IMR-90 (cell line): ENCODE results near the gene CCDC102B. TPM values are rescaled to one million over a fixed set of nuclear protein-coding genes. Genes with fewer than 3 reads are reported as not detected.

Experiments used
- ATAC-seq: fragments of 200-7000 bp; cut with Tn5 transposase; 2 replicates; pipeline ENCODE4 v1.9.1; 2020; ENCODE audit warnings: low read depth, mild to moderate bottlenecking, moderate library complexity
- BruUV-seq: library from RNA; stranded (reverse); fragments of 400-500 nt; replicated peaks from 2 replicates; lab custom pipeline; 2021; lab: Mats Ljungman, UMichigan
- CTCF ChIA-PET: fragments of 300-600 bp; formaldehyde crosslinking; extraction: SDS; loops from one replicate; lab custom pipeline; 2021; ENCODE audit warnings: antibody characterized with exemption; lab: Yijun Ruan, JAX
- POLR2A ChIA-PET: fragments of 300-600 bp; sonication (Branson Sonifier 250); formaldehyde crosslinking; loops from one replicate; lab custom pipeline; 2022; ENCODE audit warnings: antibody characterized with exemption; ENCODE audit not compliant: unreplicated experiment; lab: Charles Lee
- DNase-seq: peaks from one replicate; pipeline ENCODE4 v3.0.0; 2013
- H2AFZ ChIP-seq: replicated peaks from 2 replicates; pipeline ENCODE3; 2013; ENCODE audit warnings: low read length, mild to moderate bottlenecking; ENCODE audit not compliant: poor library complexity
- H2AK5ac ChIP-seq: 2 replicates; pipeline ENCODE4 v1.6.1; 2013; ENCODE audit warnings: low read depth, low read length, inconsistent platforms
- H2AK9ac ChIP-seq: replicated peaks from 2 replicates; pipeline ENCODE3; 2013; ENCODE audit warnings: mild to moderate bottlenecking, low read depth, low read length, moderate library complexity; ENCODE audit not compliant: poor library complexity
- H2BK120ac ChIP-seq: 2 replicates; pipeline ENCODE4 v1.6.1; 2013; ENCODE audit warnings: low read depth, low read length, inconsistent platforms
- H2BK15ac ChIP-seq: 3 replicates; pipeline ENCODE4 v1.6.1; 2013; ENCODE audit warnings: low read depth, low read length, inconsistent platforms
- H2BK20ac ChIP-seq: 2 replicates; pipeline ENCODE4 v1.6.1; 2013; ENCODE audit warnings: low read depth, mild to moderate bottlenecking, inconsistent platforms, low read length, moderate library complexity
- H2BK5ac ChIP-seq: 2 replicates; pipeline ENCODE4 v1.6.1; 2013; ENCODE audit warnings: mild to moderate bottlenecking, low read depth, low read length, inconsistent platforms; ENCODE audit not compliant: poor library complexity, severe bottlenecking
- H3K14ac ChIP-seq: replicated peaks from 2 replicates; pipeline ENCODE4 v1.6.1; 2013; ENCODE audit warnings: low read depth, low read length, inconsistent platforms
- H3K18ac ChIP-seq: 2 replicates; pipeline ENCODE4 v1.6.1; 2013; ENCODE audit warnings: low read depth, low read length, control low read depth
- H3K23ac ChIP-seq: 2 replicates; pipeline ENCODE4 v1.6.1; 2013; ENCODE audit warnings: low read depth, low read length, inconsistent platforms
- H3K27ac ChIP-seq: 2 replicates; pipeline ENCODE4 v1.5.1; 2013; ENCODE audit warnings: mild to moderate bottlenecking, control low read depth, low read length; ENCODE audit not compliant: insufficient read depth
- H3K27me3 ChIP-seq: 2 replicates; pipeline ENCODE4 v1.6.1; 2013; ENCODE audit warnings: low read length; ENCODE audit not compliant: control insufficient read depth, insufficient read depth
- H3K36me3 ChIP-seq: 2 replicates; pipeline ENCODE4 v1.6.1; 2013; ENCODE audit warnings: low read length, mixed read lengths; ENCODE audit not compliant: control insufficient read depth, insufficient read depth
- H3K4ac ChIP-seq: 2 replicates; pipeline ENCODE4 v1.6.1; 2013; ENCODE audit warnings: low read depth, low read length, inconsistent platforms
- H3K4me1 ChIP-seq: 2 replicates; pipeline ENCODE4 v1.6.1; 2013; ENCODE audit warnings: low read length, mixed read lengths; ENCODE audit not compliant: control insufficient read depth, insufficient read depth
- H3K4me2 ChIP-seq: 2 replicates; pipeline ENCODE4 v1.6.1; 2013; ENCODE audit warnings: low read depth, mild to moderate bottlenecking, control low read depth, low read length, moderate library complexity
- H3K4me3 ChIP-seq: 2 replicates; pipeline ENCODE4 v1.5.1; 2013; ENCODE audit warnings: low read depth, mild to moderate bottlenecking, control low read depth, low read length, moderate library complexity; ENCODE audit not compliant: insufficient read depth
- H3K56ac ChIP-seq: 2 replicates; pipeline ENCODE4 v1.6.1; 2013; ENCODE audit warnings: low read length, inconsistent platforms; ENCODE audit not compliant: insufficient read depth; ENCODE audit errors: extremely low read depth
- H3K79me1 ChIP-seq, 2 experiments: 2 replicates each; pipeline ENCODE4 v1.6.1; 2013; ENCODE audit warnings: low read length in 2 of 2, inconsistent platforms in 1 of 2, low read depth in 1 of 2
- H3K9ac ChIP-seq: 2 replicates; pipeline ENCODE4 v1.6.1; 2013; ENCODE audit warnings: low read depth, low read length, control low read depth
- H3K9me1 ChIP-seq: 2 replicates; pipeline ENCODE4 v1.6.1; 2013; ENCODE audit warnings: low read length, inconsistent platforms; ENCODE audit not compliant: insufficient read depth
- H3K9me3 ChIP-seq: 2 replicates; pipeline ENCODE4 v1.6.1; 2013; ENCODE audit warnings: low read length; ENCODE audit not compliant: control insufficient read depth, insufficient read depth
- H4K20me1 ChIP-seq: 2 replicates; pipeline ENCODE4 v1.6.1; 2013; ENCODE audit warnings: low read length, inconsistent platforms; ENCODE audit not compliant: insufficient read depth
- H4K5ac ChIP-seq: 2 replicates; pipeline ENCODE4 v1.6.1; 2013; ENCODE audit warnings: mild to moderate bottlenecking, low read depth, low read length, control low read depth
- H4K8ac ChIP-seq, 2 experiments: 2 replicates each; pipeline ENCODE4 v1.6.1; 2013; ENCODE audit warnings: low read depth in 2 of 2, low read length in 2 of 2, control low read depth in 1 of 2, inconsistent platforms in 1 of 2
- H4K91ac ChIP-seq: 2 replicates; pipeline ENCODE4 v1.6.1; 2013; ENCODE audit warnings: low read depth, low read length, inconsistent platforms; ENCODE audit not compliant: insufficient read depth
- CEBPB ChIP-seq: IDR thresholded peaks from 2 replicates; pipeline ENCODE4 v1.6.1; 2012; ENCODE audit warnings: low read depth, low read length, improper control_type of control experiment
- CHD1 ChIP-seq: IDR thresholded peaks from 2 replicates; pipeline ENCODE4 v1.6.1; 2012; ENCODE audit warnings: low read depth, low read length, improper control_type of control experiment
- MAZ ChIP-seq: IDR thresholded peaks from 2 replicates; pipeline ENCODE4 v1.6.1; 2012; ENCODE audit warnings: low read depth, mild to moderate bottlenecking, low read length, improper control_type of control experiment, moderate library complexity, borderline replicate concordance
- NFE2L2 ChIP-seq: fragments of 150-350 bp; IDR thresholded peaks from 2 replicates; pipeline ENCODE4 v1.6.1; 2016; ENCODE audit warnings: low read depth, mild to moderate bottlenecking, low read length
- POLR2A ChIP-seq: IDR thresholded peaks from 2 replicates; pipeline ENCODE4 v1.6.1; 2012; ENCODE audit warnings: mild to moderate bottlenecking, low read depth, low read length
- SMC3 ChIP-seq: fragments of 150-350 bp; IDR thresholded peaks from 2 replicates; pipeline ENCODE4 v1.6.1; 2016; ENCODE audit warnings: low read depth, mild to moderate bottlenecking, antibody characterized with exemption, low read length, moderate library complexity
- USF2 ChIP-seq: fragments of 150-350 bp; IDR thresholded peaks from 2 replicates; pipeline ENCODE4 v1.6.1; 2017; ENCODE audit warnings: mild to moderate bottlenecking, antibody characterized with exemption, low read length, low read depth
- WGBS, 2 experiments: methylation state at CpG; one replicate each; pipeline versions ENCODE4 v1.1.5 to v1.1.7; 2013; ENCODE audit warnings: missing lambda C conversion rate in 2 of 2; ENCODE audit not compliant: insufficient read length in 1 of 2; ENCODE audit errors: extremely low coverage in 2 of 2; 5-methylcytosine and 5-hydroxymethylcytosine counted together
- dilution Hi-C: fragments of 300-500 bp; cut with HindIII; formaldehyde crosslinking; loops from one replicate; pipeline ENCODE4 v1.14.3; 2018; ENCODE audit warnings: low sequenced_read_pairs; ENCODE audit not compliant: unreplicated experiment
- in situ Hi-C: fragments of 300-500 bp; cut with MboI; formaldehyde crosslinking; loops from 3 replicates; pipeline ENCODE4 v1.14.3; 2019; ENCODE audit warnings: low sequenced_read_pairs, inconsistent platforms, mixed read lengths
- intact Hi-C: fragments of 100-400 bp; cut with micrococcal nuclease; formaldehyde crosslinking; loops from 2 replicates; pipeline ENCODE4 v1.10.0; 2022
- polyA plus RNA-seq, 3 experiments: library from polyadenylated mRNA; depleted of rRNA; stranded (reverse); fragments of >200 nt; gene quantifications; 2 replicates each; pipeline ENCODE4 v1.2.3, GENCODE V29; 2012; ENCODE audit warnings: low replicate concordance in 1 of 3
- total RNA-seq: library from RNA; depleted of rRNA; stranded (reverse); fragments of >200 nt; gene quantifications from 2 replicates; pipeline ENCODE4 v1.2.3, GENCODE V29; 2012

CCDC102B gene
- total and polyA plus RNA-seq, 2 of the 4 experiments (the other 2 are of a cell fraction), result 0.54 to 1.4 TPM

GRCh38 chr18:69000366-69000765 lies 202.5 kb downstream of the CCDC102B start:
- H2AK5ac ChIP-seq, result no peak overlapping the region
- in situ Hi-C loops, result no loop called here
- BruUV-seq, result no TSS peak
- H2BK120ac ChIP-seq, result no peak overlapping the region
- no peak overlapping the region for H2BK5ac ChIP-seq
- H3K18ac ChIP-seq, result no peak overlapping the region
- dilution Hi-C loops, result no loop called here
- H3K23ac ChIP-seq, result no peak overlapping the region
- no peaks in the 10 kb centered on the region for H3K27me3 ChIP-seq
- H3K4me2 ChIP-seq, result no peak overlapping the region
- no peak overlapping the region for H2BK15ac ChIP-seq
- 0 out of 2 replicates have a peak, but pooled peaks cover 4% of the 10 kb centered on the region for H3K9me1 ChIP-seq
- no peak overlapping the region for H3K56ac ChIP-seq
- H3K4me3 ChIP-seq, result no peak overlapping the region
- DNase-seq (peak; percentile 23), ATAC-seq (no peak)
- ChIA-PET CTCF (no interaction called here), POLR2A (no interaction called here)
- H3K27ac ChIP-seq, result no peak overlapping the region
- H2AFZ ChIP-seq, result no peak overlapping the region
- no peak overlapping the region for H3K9ac ChIP-seq
- H4K20me1 ChIP-seq, result no peaks in the 10 kb centered on the region
- H3K36me3 ChIP-seq, result no peaks in the 10 kb centered on the region
- H2BK20ac ChIP-seq, result no peak overlapping the region
- no peak overlapping the region for H4K91ac ChIP-seq
- no peaks in the 10 kb centered on the region for H3K4me1 ChIP-seq
- no peak overlapping the region for H4K5ac ChIP-seq
- H3K79me1 ChIP-seq, result no peaks in the 10 kb centered on the region
- no peak overlapping the region for H4K8ac ChIP-seq
- intact Hi-C loops, result no loop called here
- no peak overlapping the region for H3K4ac ChIP-seq
- H3K14ac ChIP-seq, result no peak overlapping the region
- no peaks in the 10 kb centered on the region for H3K9me3 ChIP-seq
- no peak for TF ChIP-seq CHD1
- TF ChIP-seq NFE2L2, result no peak
- TF ChIP-seq USF2, result no peak
- no peak for TF ChIP-seq POLR2A
- TF ChIP-seq MAZ, result no peak
- TF ChIP-seq CEBPB, result no peak
- no peak for TF ChIP-seq SMC3
- no peak overlapping the region for H2AK9ac ChIP-seq
- no CpG with 5 or more reads among the region's 1 CpG for WGBS, 2 experiments
